NCI-H2081 treated with DMSO at 0.1 percent for 48 hours (cell line): ENCODE data around the gene MRPS6.

ENCODE experiments used
- DNase-seq: peaks from one replicate; lab custom pipeline; 2025; lab: John Stamatoyannopoulos, UW

MRPS6 gene

DNA sequence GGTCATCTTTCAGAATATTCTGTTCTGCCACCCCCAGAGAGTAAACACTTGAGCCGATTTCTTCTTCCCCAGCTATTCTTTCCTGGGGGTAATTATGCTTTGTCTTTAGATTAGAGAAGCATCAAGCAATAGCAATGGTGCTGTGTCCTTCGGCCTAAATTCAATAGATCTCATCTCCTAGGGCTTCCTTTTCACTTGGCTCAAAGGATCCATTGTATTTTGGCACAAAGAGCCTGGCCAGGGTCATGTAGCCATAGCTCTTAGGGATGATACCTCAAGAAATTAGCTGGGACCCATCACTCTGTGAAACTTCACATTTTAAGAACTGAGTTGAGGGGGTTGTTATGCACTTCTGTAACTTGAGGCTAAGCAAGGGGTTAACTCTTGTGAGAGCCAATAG lies 27.0 kb downstream of the MRPS6 start:
- no peak for DNase-seq

DNA sequence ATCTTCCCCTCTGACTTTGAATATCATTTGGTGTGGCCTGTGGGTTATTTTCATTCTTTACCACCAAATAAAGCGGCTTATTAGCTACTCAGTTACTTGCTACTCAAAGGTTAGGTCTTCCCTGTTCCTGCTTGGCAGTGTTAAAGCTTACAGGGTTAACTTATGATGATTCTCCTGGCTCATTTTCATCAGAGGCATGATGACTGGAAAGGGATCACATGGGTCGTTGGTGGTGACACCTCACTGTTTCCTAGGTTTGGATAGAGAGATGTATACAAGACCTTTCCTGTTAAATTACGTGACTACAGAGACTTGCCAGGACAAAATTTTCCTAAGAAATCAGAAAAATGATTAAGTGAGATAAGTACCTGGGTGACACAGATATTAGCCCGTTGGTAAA lies 27.4 kb downstream of the MRPS6 start:
- no peak for DNase-seq

DNA sequence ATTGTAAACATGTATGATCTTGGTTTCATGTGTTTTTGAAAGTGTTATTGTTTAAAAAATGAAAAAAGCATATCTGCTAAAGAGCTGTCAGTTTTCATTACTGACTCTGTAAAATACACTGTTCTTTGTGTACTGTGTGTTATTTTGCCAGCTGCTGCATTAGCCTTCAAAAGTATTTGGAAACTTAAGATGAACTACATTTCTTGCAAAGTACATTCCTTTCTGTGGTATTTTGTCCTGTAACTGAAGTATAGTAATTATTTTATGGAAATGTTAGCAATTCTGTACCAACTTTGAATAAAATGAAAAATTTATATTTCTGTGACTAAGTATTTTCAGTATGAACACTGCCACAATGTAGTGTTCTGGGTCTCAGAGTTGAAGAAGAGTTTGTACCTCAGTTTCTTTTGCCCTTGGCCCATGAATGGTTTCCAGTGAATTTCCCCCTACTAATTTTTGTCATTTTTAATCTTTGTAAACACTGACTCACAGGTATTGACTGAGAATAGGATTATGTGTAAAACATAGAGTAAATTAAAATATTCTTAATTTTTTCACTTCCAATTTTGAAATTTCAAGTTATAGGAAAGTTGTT lies 32.7 kb downstream of the MRPS6 start:
- DNase-seq, result no peak

DNA sequence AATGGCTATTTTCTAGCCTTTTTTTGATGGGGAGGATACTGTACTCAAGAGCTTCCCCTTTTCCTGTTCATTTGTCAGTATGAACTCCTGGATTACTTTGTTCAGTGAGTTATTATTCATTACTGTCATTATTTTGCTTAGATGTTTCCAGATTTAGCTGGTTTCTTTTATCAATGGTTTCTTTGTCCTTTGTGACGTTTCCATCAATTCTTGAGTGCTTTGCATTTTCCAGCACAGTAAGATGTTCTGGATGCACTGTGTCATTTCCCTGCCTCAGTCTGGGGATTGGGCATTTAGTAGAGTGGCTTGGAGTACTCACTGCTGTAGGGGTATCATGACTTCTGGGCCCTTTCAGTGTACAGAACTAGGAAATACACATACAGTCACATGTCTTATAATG lies 34.2 kb downstream of the MRPS6 start:
- no peak for DNase-seq

DNA sequence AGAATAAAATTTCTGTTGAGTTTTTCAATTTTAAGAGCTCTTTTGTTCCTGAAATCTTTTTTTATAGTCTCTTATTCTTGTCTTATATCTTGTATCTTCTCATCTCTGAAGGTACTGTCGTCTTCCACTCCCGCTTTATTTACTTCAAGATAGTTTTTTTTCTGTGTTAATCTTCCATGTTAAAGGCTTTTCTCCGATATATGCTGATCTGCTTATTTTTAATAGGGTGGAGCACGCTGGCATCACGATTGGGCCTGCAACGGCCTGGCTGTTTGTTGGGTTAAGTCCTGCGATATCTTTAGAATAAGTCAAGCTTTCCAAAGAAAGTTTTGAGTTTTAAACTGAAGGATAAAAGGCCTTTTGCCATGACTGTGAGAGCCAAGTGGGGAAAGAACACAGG lies 35.7 kb downstream of the MRPS6 start:
- no peak for DNase-seq

DNA sequence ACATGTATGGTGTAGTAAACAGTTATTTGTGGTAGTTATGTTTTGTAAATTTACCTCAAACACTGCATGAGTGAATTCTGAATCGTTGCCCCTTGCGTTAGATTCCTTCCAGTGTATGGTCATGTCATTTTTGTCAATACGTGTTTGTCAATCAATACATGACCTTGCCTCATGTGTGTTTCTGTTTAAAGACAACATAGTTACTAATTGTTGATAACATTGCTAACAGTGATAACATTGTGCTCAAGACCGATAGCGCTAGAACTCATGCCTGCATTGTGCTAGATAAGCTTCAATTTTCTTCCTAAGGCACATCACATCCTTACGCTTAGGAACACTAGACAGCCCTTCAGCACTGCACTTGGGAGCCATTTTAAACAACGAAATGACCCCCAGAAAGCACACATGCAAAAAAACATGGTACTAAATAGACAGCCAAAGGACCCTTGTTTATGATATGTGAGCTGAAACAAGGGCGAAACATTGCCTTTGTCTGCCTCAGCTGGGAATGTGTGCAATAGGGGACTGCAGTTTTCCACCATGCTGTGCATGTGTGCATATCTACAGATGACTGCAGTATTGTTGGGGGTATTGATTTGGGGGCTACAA lies 37.3 kb downstream of the MRPS6 start:
- DNase-seq, result no peak

DNA sequence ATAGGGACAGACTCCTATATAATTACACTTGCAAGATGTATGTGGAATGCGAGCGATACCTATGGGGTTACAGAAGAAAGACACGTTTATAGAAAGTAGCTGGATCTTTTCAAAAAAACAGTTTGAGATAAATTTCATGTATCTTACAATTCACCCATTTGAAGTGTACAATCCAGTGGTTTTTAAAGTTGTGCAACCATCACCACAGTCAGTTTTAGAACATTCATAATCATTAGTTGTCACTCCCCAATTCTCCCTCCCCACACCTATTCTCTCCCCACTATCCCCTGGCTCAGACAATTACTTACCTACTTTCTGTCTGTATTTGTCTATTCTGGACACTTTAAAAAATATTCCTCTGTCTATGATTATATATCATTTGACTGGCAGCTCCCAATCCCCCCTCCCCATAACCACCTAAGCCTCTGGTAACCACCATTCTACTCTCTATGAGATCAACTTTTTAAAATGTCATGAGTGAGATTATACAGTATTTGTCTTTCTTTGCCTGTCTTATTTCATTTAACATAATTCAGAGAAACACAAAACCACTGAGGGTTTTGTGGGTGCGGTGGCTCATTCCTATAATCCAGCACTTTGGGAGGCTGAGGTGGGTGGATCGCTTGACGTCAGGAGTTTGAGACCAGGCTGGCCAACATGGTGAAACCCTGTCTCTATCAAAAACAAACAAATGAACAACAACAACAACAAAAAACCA lies 39.1 kb downstream of the MRPS6 start:
- no peak for DNase-seq

DNA sequence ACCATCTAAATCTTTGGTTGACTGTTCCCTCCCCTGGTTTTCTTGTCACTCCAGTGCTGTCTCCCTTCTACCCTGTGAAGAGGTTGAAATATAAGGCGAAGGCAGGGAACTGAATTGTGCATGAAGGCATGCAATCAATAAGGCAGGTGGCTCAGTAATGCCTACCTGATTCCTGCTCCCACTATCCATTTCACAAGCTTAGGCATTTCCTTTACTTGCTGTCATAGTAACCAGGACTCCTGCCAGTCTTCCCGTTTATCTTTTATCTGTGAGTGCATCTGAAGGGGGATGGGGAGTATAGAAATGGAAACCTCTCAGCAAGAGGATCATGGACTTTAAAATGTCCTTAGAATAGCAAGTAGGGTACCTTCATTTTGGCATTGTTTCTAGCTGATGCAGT lies 40.5 kb downstream of the MRPS6 start:
- DNase-seq, result no peak

DNA sequence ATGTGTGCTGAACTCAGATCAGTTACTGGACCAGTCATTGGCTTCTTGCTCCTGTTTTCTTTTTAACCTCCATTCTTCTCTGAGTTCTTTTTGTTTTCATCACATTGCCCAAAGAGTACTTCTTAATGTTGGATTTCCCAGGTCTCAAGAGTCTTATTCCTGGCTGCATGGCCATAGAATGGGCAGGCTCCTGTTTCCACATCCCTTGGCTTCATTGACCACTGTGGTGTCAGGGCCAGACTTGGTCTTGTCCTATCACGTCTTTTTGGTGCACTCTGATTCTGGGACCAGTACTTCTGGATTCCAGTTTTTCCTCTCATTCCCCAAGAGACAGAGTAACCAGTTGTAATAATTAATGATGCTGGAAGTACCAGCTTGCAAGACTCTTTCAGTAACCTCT lies 41.8 kb downstream of the MRPS6 start:
- no peak for DNase-seq

DNA sequence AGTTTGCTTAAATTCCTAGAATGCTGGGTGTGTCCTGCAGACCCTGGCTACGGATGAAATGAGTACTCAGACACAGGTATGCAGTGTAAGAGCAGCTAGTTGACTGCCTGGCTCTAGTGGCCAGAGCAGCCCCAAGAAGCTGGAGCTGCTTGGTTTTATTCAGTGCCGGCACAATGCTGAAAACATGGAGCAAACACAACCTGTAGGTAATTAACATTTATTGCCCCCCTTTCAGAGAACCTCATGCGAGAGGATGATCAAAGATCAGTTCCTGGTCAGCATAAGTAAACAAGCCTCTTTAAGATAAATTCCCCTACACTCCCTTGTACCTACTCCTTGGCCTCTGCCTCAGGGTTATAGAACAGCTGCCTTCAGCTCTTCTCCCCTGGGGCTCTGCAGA lies 43.2 kb downstream of the MRPS6 start:
- DNase-seq, result no peak

DNA sequence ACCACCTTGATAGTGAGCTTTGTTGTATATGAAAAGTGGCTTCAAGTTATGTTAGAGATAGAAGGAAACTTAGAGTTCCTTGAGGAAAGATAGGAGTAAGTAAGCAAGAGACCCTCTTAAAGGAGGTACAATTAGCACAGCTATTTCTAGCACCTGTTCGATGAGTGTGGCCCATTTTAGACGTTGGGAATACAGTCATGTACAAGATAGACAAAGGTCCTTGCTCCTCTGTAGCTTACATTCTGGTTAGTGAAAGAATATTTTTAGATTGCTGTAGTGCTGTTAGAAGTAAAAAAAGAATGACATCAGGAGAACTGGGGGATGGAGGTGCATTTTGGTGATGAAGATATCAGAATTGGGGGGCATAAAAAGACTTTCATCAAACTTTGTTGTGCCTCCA lies 47.5 kb downstream of the MRPS6 start:
- DNase-seq, result no peak

DNA sequence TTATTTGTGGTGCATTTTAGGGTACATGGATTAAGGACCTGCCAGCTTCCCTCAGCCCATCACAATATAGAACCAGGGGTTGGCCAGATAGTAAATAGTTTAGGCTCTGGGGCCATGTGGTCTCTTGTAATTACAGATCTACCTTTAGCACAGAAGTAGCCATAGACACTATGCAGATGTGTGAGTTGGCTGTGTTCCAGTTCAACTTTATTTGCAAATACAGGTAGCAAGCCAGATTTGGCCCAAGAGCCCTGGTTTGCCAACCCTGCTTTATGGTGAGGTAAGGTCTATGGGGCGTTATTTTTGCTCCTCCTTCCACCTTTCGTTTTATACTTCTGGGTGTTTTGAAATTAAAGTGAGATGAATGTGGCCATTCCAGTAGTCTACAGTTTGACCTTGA lies 48.7 kb downstream of the MRPS6 start:
- no peak for DNase-seq

DNA sequence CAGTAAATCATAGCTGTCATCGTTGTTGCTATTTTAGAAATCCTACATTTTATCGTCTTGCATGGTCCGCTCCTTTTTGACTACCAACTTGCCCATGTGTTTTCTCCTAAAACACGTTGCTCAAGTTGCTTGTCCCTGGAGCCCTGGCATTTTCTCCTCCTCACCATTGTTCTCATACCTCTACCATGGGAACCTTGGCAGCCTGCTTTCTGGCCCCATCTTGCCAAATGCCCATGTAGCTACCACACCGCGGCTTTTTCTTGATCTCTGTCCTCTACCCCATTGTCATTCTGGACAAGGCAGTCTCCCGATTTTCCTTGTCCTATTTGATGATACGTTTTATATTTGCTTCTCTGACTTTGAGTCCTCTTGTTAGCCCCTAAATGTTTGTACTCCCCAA lies 50.2 kb downstream of the MRPS6 start:
- DNase-seq, result no peak

DNA sequence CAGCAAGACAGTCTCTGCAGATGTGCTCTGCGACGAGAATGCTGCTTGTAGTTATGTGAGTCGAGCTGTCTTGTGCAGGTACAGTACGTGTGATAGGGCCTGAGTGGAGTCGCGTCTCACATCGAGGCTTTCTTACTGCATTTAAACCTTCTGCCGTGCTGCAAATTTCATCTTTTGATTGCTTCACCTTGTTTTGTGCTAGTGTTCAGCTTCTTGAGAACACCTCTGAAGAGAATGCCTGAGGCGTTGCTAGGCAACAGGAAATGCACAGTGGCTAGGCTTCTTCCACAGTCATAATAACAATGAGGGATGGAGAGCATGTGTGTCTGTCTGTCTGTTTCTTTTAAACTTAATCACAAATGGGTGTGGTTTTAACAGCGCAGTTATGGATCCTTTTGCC lies 52.9 kb downstream of the MRPS6 start:
- no peak for DNase-seq

DNA sequence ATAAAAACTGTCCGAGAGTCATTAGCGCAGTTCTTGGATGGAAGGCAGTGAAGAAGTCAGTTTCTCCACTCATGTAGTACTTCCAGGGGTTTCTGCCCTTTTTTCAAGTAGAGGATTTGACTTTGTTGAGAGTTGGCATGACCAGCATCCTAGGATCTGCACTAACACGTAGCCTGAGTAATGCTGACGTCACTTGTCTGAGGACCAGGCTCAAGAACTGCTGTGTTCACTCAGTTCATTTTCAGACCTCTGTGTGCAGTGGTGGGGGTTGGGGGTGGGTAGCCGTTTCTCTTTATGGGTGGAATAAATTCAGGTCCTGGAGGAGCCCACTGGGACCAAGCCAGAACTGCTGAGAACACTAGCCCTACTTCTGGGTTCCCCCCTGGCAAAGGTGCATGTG lies 53.3 kb downstream of the MRPS6 start:
- no peak for DNase-seq

DNA sequence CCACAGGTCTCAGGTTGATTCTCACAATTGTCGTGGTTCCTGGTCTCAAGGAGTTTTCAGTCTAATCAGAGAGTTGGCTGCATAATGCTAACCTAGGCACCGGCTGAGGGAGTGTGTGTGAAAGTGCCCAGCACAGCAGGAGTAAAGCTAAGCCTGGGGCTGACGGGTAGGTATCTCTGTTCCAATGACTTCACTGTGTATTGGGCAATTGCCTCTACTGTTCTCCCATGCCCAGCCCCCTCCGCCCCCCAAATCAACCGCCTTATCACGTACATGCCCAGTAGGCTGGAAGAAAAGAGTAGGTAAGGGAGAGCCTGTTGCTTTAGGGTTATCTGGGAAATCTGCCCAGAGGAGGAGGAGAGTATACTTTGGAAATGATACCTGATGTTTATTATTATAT lies 54.7 kb downstream of the MRPS6 start:
- no peak for DNase-seq

DNA sequence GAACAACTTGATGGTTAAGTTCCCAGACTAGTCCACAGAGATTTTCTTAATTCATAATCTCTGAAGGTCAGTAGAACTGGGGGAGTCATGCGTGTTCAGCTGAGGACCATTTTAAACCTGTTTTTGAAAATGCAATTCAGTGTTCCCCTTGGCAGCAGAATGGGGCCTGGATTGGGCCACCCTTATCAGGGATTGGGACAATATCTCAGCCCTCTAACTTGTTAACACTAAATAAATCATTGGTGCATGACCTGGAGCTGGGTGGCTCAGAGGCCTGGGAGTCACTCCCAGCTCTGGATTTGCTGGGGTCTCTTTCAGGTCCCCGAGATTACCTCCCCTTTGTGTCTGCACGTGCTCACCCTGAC lies 55.3 kb downstream of the MRPS6 start:
- no peak for DNase-seq

DNA sequence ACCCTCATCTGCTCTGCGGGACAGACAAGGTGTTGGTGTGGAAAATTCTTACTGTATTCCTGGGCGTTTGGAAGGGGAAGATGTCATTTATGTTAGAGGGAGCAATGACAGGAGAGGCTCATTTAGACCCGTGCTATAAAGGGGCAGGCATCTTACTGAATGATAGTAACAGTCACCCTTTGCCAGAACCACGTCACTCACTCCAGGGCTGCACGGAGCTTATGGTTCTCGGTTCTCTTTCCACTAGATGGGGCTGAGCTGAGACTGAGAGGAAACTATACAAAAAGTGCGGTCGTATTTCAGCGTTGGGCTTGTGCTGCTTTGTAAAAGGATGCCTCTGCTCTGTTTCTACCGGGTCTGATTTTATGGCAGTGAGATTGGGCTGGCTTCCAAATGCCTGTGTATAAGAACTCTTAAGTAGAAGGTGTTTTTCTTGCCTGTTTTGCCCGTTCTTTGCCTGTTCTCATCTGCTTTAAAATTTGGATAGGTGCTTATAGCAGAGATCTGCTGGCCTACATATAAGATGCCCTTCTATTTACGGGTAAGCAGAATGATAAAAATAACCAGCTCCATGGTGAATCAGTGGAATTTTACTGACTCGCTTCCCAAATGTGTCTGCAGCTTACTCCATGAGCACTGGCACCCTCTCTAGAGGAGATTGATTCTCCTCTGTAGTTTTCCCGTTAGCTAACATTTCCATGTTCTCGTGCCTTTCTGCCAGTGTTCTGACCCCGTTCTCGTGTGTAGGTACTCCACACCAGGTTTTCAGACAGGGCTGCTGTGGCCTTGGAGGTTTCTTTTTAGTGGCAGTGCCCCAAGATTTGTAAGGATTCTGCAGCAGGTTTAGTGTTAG lies 55.9 kb downstream of the MRPS6 start:
- no peak for DNase-seq

DNA sequence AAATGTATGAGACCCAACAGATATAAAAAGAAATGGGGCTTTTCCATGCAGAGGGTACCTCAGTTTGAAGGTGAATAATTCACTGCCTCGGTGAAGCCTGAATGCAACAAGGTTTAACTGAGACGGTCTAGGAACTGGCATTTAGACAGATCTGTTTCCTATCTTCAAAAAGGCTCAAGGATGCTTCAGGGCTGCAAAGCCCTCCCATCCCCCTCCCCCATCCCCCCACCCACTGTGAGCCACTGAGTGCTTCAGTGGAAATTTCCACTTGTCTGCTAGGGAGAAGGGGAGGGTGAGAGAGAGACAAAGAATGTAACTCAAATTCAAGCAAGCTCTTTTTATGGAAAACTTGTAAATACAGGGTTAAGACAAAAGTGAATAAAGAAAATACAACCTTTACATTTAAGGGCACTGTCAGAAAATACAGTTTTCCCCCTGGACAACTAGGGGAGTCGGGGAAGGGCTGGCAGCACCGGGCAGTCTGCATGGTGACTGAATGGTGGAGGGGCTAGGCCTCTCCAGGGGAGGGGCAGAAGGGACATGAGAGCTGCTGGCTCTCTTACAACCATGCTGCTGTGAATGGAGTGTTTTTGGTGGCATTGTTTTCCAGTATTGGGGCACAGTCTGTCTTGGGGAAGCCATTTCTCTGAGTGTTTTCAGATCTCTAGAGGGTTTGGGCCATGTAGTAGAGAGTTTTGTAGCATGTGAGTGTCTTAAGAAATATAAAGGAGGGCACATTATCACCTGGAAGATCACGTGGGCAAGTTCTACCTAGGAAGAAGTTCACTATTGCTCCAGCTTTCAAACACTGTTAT lies 56.7 kb downstream of the MRPS6 start:
- DNase-seq, result no peak

DNA sequence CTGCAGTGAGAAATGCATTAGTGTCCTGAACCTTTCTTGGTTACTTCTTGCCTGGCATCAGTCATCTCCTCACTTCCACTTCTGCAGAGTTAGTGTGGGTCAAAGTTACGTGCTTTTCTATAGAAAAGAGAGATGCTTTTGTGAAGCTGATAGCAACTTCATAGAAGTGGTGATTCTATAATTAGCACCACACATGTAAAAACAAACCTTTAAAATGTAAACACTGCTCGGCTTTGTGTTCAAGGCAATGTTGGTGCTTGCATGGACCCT lies 57.3 kb downstream of the MRPS6 start:
- DNase-seq, result no peak

DNA sequence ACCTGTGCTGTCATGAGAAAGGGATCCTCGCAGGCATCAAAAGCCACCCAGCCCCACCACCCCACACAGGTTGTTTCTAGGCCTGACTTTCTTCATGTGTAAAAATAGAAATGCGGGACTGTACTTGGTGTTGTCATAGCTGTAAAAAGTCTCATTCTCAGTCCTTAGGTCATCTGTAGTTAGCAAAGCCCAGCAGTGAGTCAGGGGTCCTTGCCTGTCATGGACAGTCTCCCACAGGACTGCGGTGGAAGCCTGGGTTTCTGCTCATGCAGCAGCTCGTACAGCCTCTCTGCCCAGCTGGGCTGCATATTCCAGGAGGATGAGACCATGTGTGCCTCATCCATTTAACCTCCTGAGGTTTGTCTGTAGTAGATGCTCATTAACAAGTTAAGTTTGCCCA lies 58.2 kb downstream of the MRPS6 start:
- no peak for DNase-seq

DNA sequence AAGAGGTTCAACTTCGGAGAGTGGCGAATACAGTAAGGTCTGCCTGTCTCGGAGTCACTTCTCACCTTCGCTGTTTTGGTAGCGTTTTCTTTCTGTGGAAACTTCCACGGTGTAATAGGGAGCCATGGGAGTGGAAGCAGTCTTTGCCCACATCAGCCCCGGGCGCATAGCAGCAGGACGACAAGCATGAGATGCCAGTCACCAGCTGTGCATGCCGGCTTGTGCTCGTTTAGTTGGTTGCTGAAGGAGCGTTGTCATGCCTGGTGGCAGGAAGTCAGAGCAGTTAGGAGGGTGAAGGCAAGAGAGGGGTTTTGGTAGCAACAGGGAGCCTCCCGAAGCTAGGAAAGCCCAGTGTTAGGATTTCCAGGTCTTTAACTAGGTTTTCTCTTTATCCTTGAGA lies 58.8 kb downstream of the MRPS6 start:
- DNase-seq, result no peak
